Measurements from ENCODE around the gene DNAH10.

The DNAH10 gene

GRCh38 chr12:123976227-123976826 is 214.2 kb downstream of the DNAH10 start:
- DNase-seq = no peak

- DNase-seq = no peak
Measured at GRCh38 chr12:123979566-123979965, 217.5 kb downstream of the DNAH10 start.

DNA sequence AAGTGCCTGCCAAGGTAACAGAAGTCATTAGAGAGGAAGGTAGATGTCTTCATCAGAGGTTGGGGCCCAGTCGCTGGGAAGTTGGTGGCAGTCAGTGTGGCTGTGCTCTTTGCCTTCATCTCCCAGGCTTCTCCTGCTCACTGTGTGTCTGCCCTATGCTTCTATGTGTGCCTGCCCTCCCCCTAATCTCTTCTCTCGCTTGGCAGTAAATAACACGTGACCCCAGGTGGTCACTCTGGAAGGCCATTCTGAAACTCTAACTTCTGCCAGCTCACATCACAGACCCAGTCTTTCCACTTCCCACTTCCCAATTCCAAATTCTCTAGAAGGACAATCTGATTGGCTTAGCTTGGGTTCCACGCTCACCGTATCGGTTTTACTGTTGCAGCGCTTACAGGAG is 220.2 kb downstream of the DNAH10 start:
- no peak for DNase-seq

DNA sequence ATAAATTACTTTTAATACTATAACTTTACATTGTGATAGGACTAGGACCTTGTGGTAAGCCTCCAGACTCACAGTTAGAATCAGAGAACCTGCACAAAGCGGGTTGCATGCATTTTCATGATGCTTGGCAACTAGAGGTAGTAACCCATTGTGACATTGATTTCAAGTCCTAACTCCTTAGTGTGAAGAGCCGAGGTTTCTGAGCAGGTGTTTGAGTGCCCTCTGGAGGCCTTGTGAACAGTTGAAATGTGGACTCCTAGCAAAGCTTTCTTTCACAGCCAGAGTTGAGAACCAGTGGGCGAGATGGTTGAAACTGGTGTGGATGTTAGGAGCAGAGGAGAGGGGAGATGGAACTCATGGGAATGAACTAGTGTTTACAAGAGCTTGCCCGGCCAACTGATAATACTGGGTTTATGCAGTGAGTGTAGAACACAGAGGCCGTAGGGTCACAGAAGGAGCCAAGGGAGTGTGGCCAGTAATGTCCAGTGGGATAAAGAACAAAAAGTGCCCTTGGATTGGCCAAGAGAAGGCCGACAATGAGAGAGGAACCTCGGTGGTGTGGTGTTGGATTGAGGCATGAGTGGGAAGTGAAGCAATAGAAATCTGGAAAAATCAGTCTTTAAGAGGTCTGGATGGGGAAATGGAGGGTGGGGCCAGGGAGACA is 221.9 kb downstream of the DNAH10 start:
- DNase-seq = peak; percentile 39

- no peak for DNase-seq
Measured at GRCh38 chr12:123984903-123985302, 222.8 kb downstream of the DNAH10 start.

All from NCI-H2171 (cell line).